Measurements from ENCODE around the gene SLC9A2.

SLC9A2 gene

DNA sequence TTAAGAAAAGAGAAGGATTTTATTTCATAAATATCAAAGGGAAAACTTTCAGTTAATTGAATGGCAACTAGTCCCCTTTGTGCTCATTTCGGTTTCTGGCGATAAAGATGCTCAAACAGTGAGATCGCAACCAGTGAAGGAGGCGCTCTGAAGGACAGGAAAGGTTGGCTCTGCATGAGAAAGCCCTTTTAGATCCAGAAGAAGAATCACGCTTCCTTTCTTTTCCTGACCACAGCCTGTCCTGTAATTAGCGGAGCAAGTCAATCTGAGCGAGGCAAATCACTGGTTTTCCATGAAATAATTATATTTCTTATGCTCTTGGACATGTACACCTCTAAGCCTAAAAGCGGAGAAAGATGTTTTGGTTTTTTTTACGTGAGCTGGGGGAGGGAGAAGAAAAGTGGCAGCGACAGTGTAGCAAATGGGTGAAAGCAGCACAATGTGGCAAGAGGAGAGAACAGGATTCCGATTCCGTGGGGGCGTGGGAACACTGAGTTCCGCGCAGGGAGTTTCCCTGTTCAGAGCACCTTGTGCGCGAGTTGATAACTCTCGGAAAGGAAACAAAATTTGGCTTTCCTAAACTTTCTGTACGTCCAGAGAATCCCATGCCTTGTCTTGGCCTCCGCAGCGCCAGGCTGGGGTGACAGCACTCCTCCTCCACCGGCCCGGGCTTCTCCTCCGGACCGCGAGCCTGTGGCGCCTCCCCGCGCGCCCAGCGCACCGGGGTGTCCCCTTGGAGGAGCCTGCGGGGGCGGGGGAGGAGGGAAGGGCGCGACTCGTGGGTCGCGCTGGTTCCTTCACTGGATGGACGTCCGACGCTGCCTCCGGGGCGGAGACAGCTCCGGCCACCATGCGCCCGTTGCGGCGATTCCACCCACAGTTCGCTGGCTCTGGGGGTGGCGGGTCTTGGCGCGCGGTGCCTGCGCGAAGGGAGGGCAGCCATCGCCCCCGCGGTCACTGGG, 620 bp upstream of the SLC9A2 start:
- no peak for DNase-seq (ENCODE audit: low read depth)
- TF ChIP-seq, protein P1, sequence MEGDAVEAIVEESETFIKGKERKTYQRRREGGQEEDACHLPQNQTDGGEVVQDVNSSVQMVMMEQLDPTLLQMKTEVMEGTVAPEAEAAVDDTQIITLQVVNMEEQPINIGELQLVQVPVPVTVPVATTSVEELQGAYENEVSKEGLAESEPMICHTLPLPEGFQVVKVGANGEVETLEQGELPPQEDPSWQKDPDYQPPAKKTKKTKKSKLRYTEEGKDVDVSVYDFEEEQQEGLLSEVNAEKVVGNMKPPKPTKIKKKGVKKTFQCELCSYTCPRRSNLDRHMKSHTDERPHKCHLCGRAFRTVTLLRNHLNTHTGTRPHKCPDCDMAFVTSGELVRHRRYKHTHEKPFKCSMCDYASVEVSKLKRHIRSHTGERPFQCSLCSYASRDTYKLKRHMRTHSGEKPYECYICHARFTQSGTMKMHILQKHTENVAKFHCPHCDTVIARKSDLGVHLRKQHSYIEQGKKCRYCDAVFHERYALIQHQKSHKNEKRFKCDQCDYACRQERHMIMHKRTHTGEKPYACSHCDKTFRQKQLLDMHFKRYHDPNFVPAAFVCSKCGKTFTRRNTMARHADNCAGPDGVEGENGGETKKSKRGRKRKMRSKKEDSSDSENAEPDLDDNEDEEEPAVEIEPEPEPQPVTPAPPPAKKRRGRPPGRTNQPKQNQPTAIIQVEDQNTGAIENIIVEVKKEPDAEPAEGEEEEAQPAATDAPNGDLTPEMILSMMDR (conservative IDR thresholded peaks at IDR 0.05; ENCODE audit: low read depth, low read length), result no peak
- H3K4me3 ChIP-seq (ENCODE audit: low read length), result peak overlapping the region; percentile 41

DNA sequence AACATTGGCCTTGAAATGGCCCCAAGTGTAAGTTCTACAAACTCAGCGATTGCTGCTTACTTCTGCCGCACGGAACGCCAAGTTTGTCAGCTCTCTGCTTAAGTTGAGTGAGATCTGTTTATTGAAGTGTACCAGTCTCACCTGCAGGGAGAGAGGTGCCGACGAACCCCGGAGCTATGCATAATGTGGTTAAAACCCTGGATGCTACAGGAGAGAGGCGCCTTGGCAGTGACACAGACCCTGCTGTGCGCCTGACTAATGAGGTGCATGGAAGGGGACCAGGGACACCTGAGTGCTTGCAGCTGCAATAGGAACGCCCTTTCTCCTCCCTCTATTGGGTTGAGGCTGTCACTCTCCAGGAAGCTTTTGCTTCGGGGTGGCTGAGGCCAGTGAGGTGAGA, 979 bp downstream of the SLC9A2 start:
- H3K4me3 ChIP-seq (ENCODE audit: low read length), result no peak overlapping the region
- TF ChIP-seq, protein P1 (conservative IDR thresholded peaks at IDR 0.05; ENCODE audit: low read depth, low read length), result no peak
- no peak for DNase-seq (ENCODE audit: low read depth)

- H3K4me3 ChIP-seq (ENCODE audit: low read length), result no peak overlapping the region
- no peak for DNase-seq (ENCODE audit: low read depth)
- TF ChIP-seq, protein P1 (conservative IDR thresholded peaks at IDR 0.05; ENCODE audit: low read depth, low read length), result no peak
Measured at GRCh38 chr2:102621630-102622029, 2.3 kb downstream of the SLC9A2 start.

DNA sequence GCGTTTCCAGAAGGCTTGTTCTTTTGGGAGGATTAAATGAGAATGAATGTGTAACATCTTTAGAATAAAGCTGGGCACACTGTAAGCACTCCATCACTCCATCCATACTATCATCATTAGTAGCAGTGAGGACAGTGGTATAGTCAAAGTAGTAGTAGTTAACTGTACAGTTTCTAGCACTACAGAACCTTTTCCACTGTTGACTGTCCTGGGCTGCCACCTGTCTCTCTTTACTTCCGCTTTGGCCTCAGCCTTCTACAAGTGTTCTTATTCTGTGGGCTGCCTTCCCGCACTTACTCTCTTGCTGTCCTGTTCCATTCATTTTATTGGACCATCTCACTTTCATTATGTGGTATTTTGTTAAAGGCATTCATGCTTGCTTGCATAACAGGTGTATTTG, 3.3 kb downstream of the SLC9A2 start:
- TF ChIP-seq, protein P1 (conservative IDR thresholded peaks at IDR 0.05; ENCODE audit: low read depth, low read length), result no peak
- no peak overlapping the region for H3K4me3 ChIP-seq (ENCODE audit: low read length)
- no peak for DNase-seq (ENCODE audit: low read depth)

DNA sequence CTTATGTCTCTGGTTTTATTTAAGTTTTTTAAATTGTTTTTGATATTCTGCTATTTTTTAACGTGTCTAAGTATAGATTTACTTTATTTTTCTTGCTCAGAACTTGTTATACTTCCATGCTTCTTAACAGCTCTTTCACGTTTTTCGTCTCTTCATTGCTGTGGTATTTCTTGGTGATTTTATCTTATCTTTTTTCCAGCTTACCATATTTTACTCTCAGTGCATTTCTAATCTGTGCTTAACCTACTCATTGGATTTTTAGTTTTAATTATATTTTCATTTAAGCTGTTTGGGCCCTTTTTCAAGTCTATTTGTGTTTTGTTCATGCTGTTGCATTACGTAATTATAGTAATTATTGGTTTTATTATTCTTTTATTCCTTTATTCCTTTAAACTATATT, 11.1 kb downstream of the SLC9A2 start:
- no peak overlapping the region for H3K4me3 ChIP-seq (ENCODE audit: low read length)
- no peak for DNase-seq (ENCODE audit: low read depth)
- TF ChIP-seq, protein P1 (conservative IDR thresholded peaks at IDR 0.05; ENCODE audit: low read depth, low read length), result no peak

GRCh38 chr2:102632380-102633175, 13.2 kb downstream of the SLC9A2 start:
- no peak for DNase-seq (ENCODE audit: low read depth)
- TF ChIP-seq, protein P1 (conservative IDR thresholded peaks at IDR 0.05; ENCODE audit: low read depth, low read length), result no peak

More at GRCh38 chr2:102632380-102633175, 13.2 kb downstream of the SLC9A2 start:
- no peak overlapping the region for H3K4me3 ChIP-seq (ENCODE audit: low read length)
